ENCODE data around the gene TMEM69.

DNA sequence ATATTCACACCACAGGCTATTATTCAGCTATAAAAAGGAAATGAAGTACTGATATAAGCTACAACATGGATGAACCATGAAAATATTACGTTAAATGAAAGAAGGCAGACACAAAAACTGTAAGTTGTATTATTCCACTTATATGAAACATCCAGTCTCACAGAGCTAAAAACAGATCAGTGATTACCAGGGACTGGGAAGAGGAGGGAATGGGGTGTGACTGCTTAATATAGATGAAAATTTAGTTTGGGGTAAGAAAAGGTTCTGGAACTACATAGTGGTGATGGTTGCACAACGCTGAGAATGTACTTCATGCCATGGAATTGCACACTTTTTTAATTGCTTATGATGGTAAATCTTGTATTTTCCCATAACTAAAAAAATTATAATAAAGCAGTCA, 21.1 kb upstream of the TMEM69 start:
- TF ChIP-seq, protein P1, sequence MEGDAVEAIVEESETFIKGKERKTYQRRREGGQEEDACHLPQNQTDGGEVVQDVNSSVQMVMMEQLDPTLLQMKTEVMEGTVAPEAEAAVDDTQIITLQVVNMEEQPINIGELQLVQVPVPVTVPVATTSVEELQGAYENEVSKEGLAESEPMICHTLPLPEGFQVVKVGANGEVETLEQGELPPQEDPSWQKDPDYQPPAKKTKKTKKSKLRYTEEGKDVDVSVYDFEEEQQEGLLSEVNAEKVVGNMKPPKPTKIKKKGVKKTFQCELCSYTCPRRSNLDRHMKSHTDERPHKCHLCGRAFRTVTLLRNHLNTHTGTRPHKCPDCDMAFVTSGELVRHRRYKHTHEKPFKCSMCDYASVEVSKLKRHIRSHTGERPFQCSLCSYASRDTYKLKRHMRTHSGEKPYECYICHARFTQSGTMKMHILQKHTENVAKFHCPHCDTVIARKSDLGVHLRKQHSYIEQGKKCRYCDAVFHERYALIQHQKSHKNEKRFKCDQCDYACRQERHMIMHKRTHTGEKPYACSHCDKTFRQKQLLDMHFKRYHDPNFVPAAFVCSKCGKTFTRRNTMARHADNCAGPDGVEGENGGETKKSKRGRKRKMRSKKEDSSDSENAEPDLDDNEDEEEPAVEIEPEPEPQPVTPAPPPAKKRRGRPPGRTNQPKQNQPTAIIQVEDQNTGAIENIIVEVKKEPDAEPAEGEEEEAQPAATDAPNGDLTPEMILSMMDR (IDR thresholded peaks at IDR 0.05): no peak
- no peak for TF ChIP-seq POLR2A (IDR thresholded peaks at IDR 0.05)
